Ovary (tissue), 9 donors: ENCODE data around the gene UGT1A5. TPM values are rescaled to one million over a fixed set of nuclear protein-coding genes. Genes with fewer than 3 reads are reported as not detected.

Experiments used
- DNase-seq, 5 donors: peaks; one replicate each; pipeline ENCODE4 v3.0.0-alpha.2; 2019 to 2020
- H3K27ac ChIP-seq, 2 donors: fragments of 200-600 bp; one replicate each; pipeline versions ENCODE4 v1.5.1 to v1.8.0; 2019 to 2022
- H3K27me3 ChIP-seq: fragments of 200-600 bp; one replicate; pipeline ENCODE4 v1.8.0; 2022
- H3K36me3 ChIP-seq: fragments of 200-600 bp; sonication (generic); one replicate; pipeline ENCODE4 v1.5.1; 2019
- H3K4me1 ChIP-seq: one replicate; pipeline ENCODE4 v1.8.1; 2013; ENCODE audit warnings: mild to moderate bottlenecking, moderate library complexity; ENCODE audit not compliant: insufficient read depth
- H3K4me3 ChIP-seq: fragments of 200-600 bp; sonication (generic); one replicate; pipeline ENCODE4 v1.5.1; 2017
- H3K9me3 ChIP-seq, 2 donors: fragments of 200-600 bp in 1 of 2; sonication (generic) in 1 of 2; one replicate each; pipeline versions ENCODE4 v1.5.1 to v1.8.1; 2013 to 2019; ENCODE audit warnings: mild to moderate bottlenecking in 1 of 2, moderate library complexity in 1 of 2
- CTCF ChIP-seq, 3 donors: fragments of 450-650 bp in 2 of 3; fragments of 200-600 bp in 1 of 3; IDR thresholded peaks; one replicate each; pipeline versions ENCODE4 v1.5.1 to v1.8.0; 2016 to 2022; ENCODE audit warnings: antibody characterized with exemption in 3 of 3, mild to moderate bottlenecking in 1 of 3
- EP300 ChIP-seq: sonication (generic); formaldehyde crosslinking; IDR thresholded peaks from one replicate; pipeline ENCODE4 v1.6.1; 2017; ENCODE audit warnings: antibody characterized with exemption
- POLR2A ChIP-seq: fragments of 450-650 bp; IDR thresholded peaks from one replicate; pipeline ENCODE4 v1.6.1; 2017; ENCODE audit warnings: antibody characterized with exemption, mild to moderate bottlenecking, moderate library complexity
- WGBS, 3 donors: extraction: QIAGEN DNeasy Blood & Tissue Kit in 1 of 3; methylation state at CpG; one replicate each; pipeline versions ENCODE4 v1.1.5 to v1.1.7; 2013 to 2017; 5-methylcytosine and 5-hydroxymethylcytosine counted together
- intact Hi-C, 4 donors: fragments of 100-400 bp; cut with DNase I; formaldehyde crosslinking; loops; one replicate each; pipeline versions ENCODE4 v1.11.0 to v1.15.1; 2022 to 2023
- polyA plus RNA-seq, 2 donors: library from polyadenylated mRNA; stranded (reverse); fragments of 200-250 nt in 1 of 2; fragments of 350-450 nt in 1 of 2; fragmentation: Illumina TruSeq in 1 of 2; extraction: RNeasy Lipid Tissue Mini Kit (QIAGEN cat#74804) in 1 of 2; gene quantifications; one replicate each; pipeline ENCODE4 v1.2.3, GENCODE V29; 2013 to 2014
- total RNA-seq, 7 donors: library from RNA; depleted of rRNA in 2 of 7; stranded (reverse); fragments of >200 nt in 2 of 7; fragmentation: NEBNext Ultra II Directional in 3 of 7; extraction: Animal tissue kit (Norgen Biotek cat#: 25700) in 3 of 7; gene quantifications; one replicate each; pipeline versions ENCODE4 v1.1.0 to v1.2.4, GENCODE V29; 2016 to 2023
- donor health status: DM: no; HTN: no; CAD: no; lungs with moderate emphysema.
- donor health status: DM: no; HTN: no; CAD: no.
- donor health status: Bipolar disorder and iron deficiency.
- donor health status: DM: yes; HTN: yes; CAD: no.
- donor health status: DM: no; HTN: no; CAD: no.
- donor health status: DM: yes; HTN: yes; CAD: no.

The UGT1A5 gene
- total and polyA plus RNA-seq, 9 donors: not detected

- no peaks in the 10 kb centered on the region for H3K9me3 ChIP-seq
- no peak overlapping the region for H3K27ac ChIP-seq
- H3K4me3 ChIP-seq: no peak overlapping the region
- H3K27me3 ChIP-seq: no peaks in the 10 kb centered on the region
- whole genome bisulfite sequencing, 3 donors: 71 to 80% (median 73%) methylated on average over 12 of the region's 12 CpGs
- TF ChIP-seq EP300 (no peak), CTCF (IDR thresholded peaks at IDR 0.05) (no peak), POLR2A (no peak)
- H3K36me3 ChIP-seq: no peaks in the 10 kb centered on the region
- DNase-seq: peak in 2 of 5 donors; percentile 5 to 22
- H3K4me1 ChIP-seq: no peaks in the 10 kb centered on the region
- intact Hi-C loops: no loop called here
Observed at GRCh38 chr2:233807215-233807865, 94.6 kb downstream of the UGT1A5 start.

DNA sequence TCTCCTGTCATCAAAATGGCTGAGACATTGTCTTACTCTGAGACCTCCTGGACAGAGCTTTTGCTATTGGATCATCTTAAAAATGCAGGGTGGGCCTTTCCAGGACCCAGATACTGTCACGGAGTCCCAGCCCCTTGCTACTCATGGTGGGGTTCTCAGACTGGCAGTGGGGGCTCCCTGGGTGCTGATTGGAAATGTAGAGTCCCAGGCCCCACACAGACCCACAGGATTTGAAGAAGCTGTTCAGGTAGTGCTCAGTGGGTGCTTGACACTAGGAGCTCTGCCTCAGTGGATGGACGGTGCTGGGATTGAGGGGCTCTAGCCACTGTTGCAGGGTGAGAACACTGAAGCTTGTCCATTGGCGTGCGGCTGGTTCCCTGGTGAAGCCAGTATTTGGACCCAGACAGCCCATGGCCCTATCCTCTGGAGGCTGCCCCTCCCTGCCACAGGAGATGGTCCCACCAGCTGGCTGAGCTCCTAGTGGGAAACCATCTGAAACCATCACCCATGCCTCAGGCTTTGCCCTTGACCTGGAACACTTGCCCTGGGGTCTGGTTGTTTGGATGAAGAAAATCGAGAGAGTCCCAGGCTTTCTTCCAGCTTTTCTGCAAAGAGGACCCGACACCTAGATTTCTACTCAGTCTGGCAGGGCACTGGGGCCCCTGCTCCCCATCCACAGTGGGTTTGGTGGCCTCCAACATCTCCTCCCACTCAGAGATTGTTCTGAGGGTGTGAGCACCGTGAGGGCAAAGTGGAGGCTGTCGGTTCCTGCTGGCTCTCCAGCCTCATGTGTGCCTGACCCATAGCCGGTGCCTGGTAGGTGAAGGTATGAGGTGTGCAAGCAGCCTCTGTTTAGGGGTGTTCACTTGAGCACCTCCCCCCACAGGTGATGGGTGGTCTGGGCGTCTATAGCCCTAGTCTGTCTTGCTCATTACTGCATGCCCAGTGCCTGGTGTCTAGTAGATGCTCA, 95.5 kb downstream of the UGT1A5 start:
- H3K36me3 ChIP-seq: no peaks in the 10 kb centered on the region
- H3K4me1 ChIP-seq: no peaks in the 10 kb centered on the region
- intact Hi-C loops: no loop called here
- WGBS, 3 donors: 61 to 76% (median 68%) methylated on average over 10 of the region's 10 CpGs
- H3K27me3 ChIP-seq: no peaks in the 10 kb centered on the region
- DNase-seq: peak in 1 of 5 donors; percentile 10
- H3K4me3 ChIP-seq: no peak overlapping the region
- no peak for TF ChIP-seq POLR2A
- no peak for TF ChIP-seq EP300
- TF ChIP-seq CTCF (IDR thresholded peaks at IDR 0.05): no peak
- H3K9me3 ChIP-seq: no peaks in the 10 kb centered on the region
- no peak overlapping the region for H3K27ac ChIP-seq

DNA sequence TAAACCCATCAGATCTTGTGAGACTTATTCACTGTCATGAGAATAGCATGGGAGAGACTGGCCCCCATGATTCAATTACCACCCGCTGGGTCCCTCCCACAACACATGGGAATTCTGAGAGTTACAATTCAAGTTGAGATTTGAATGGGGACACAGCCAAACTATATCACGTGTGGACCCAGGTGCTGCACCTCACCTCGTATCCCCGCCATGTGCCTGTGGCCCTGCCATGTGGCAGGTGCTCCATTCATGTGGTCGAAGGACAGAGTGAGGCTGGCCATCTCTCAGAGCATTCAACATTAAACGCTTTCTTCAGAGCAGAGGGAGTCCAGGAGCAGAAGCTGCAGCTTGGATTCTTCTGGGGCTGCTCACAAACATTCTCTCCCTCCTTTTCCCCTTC, 97.7 kb downstream of the UGT1A5 start:
- Histone ChIP-seq H3K9me3 (no peaks in the 10 kb centered on the region), H3K4me1 (no peaks in the 10 kb centered on the region), H3K4me3 (no peak overlapping the region), H3K27ac (no peak overlapping the region), H3K27me3 (no peaks in the 10 kb centered on the region), H3K36me3 (no peaks in the 10 kb centered on the region)
- no peak for DNase-seq
- WGBS, 3 donors: 77 to 85% (median 80%) methylated on average over 6 of the region's 6 CpGs
- intact Hi-C loops: no loop called here
- TF ChIP-seq CTCF (IDR thresholded peaks at IDR 0.05) (no peak), POLR2A (no peak)

DNA sequence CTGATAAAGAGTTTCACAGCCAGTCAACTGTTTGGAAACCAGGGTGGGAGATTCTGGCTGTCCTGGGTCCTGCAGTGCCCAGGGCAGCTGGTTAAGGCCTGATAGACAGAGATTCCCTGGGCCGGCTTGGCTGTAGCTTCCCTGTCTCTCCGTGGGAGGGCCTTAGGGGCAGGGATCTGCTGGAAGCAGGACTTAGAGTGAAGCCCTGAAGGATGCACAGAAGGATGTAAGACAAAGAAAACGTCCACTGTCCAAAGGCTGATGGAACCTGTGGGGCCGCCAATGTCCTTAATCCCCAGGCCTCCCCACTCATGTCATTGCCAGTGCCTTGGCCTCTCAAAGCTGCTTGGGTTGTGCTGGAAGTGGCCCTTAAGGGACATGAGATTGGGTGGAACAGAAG, 98.4 kb downstream of the UGT1A5 start:
- no peaks in the 10 kb centered on the region for H3K36me3 ChIP-seq
- no peak overlapping the region for H3K4me3 ChIP-seq
- no peaks in the 10 kb centered on the region for H3K9me3 ChIP-seq
- WGBS, 3 donors: 60 to 67% (median 61%) methylated on average over 4 of the region's 4 CpGs
- intact Hi-C loops: no loop called here
- TF ChIP-seq EP300 (no peak), POLR2A (no peak), CTCF (IDR thresholded peaks at IDR 0.05) (no peak)
- H3K27ac ChIP-seq: no peak overlapping the region
- peak in 1 of 5 donors; percentile 11 for DNase-seq
- H3K27me3 ChIP-seq: no peaks in the 10 kb centered on the region
- no peaks in the 10 kb centered on the region for H3K4me1 ChIP-seq
